Heart right ventricle (tissue), 16 donors: ENCODE data around the gene SLIT1. TPM values are rescaled to one million over a fixed set of nuclear protein-coding genes. Genes with fewer than 3 reads are reported as not detected.

Source experiments
- ATAC-seq, 8 donors: fragments of 200-7000 bp; cut with Tn5 transposase; one replicate each; pipeline ENCODE4 v1.9.1; 2020; ENCODE audit warnings: mild to moderate bottlenecking in 8 of 8, moderate library complexity in 8 of 8, moderate number of reproducible peaks in 1 of 8
- DNase-seq, 2 donors: peaks; one replicate each; pipeline ENCODE4 v3.0.0-alpha.2; 2020
- H3K27ac ChIP-seq, 10 donors: fragments of 200-600 bp; sonication (generic) in 2 of 10; one replicate each; pipeline versions ENCODE4 v1.5.0 to v1.8.0; 2020 to 2022; ENCODE audit warnings: mild to moderate bottlenecking in 3 of 10
- H3K27me3 ChIP-seq, 7 donors: fragments of 200-600 bp; one replicate each; pipeline ENCODE4 v1.8.0; 2021 to 2022; ENCODE audit warnings: mild to moderate bottlenecking in 2 of 7
- H3K36me3 ChIP-seq, 9 donors: fragments of 200-600 bp; sonication (generic) in 1 of 9; one replicate each; pipeline versions ENCODE4 v1.5.0 to v1.8.0; 2020 to 2022; ENCODE audit warnings: mild to moderate bottlenecking in 2 of 9
- H3K4me1 ChIP-seq, 9 donors: fragments of 200-600 bp; sonication (generic) in 1 of 9; one replicate each; pipeline versions ENCODE4 v1.5.0 to v1.8.0; 2020 to 2022; ENCODE audit warnings: mild to moderate bottlenecking in 4 of 9
- H3K4me3 ChIP-seq, 10 donors: fragments of 200-600 bp; sonication (generic) in 2 of 10; one replicate each; pipeline versions ENCODE4 v1.5.0 to v1.8.0; 2020 to 2022; ENCODE audit warnings: mild to moderate bottlenecking in 7 of 10, moderate library complexity in 2 of 10
- H3K9me3 ChIP-seq, 11 donors: fragments of 200-600 bp in 10 of 11; sonication (generic) in 2 of 11; one replicate each; pipeline versions ENCODE4 v1.5.0 to v1.8.0; 2013 to 2022; ENCODE audit warnings: mild to moderate bottlenecking in 2 of 11, control low read depth in 1 of 11, moderate library complexity in 1 of 11
- WGBS, 2 donors: extraction: QIAGEN DNeasy Blood & Tissue Kit; methylation state at CpG; one replicate each; pipeline ENCODE4 v1.1.7; 2013; ENCODE audit warnings: inconsistent platforms in 1 of 2; 5-methylcytosine and 5-hydroxymethylcytosine counted together
- intact Hi-C, 10 donors: fragments of 100-400 bp; cut with DNase I; formaldehyde crosslinking; loops; one replicate each; pipeline versions ENCODE4 v1.11.1 to v1.14.2; 2022
- polyA plus RNA-seq, 2 donors: library from polyadenylated mRNA; stranded (reverse); fragments of 200-250 nt; gene quantifications; one replicate each; pipeline ENCODE4 v1.2.3, GENCODE V29; 2013
- total RNA-seq, 10 donors: library from RNA; stranded (reverse); fragmentation: NEBNext Ultra II Directional in 3 of 10; extraction: Animal tissue kit (Norgen Biotek cat#: 25700) in 3 of 10; gene quantifications; one replicate each; pipeline versions ENCODE4 v1.2.1 to v1.2.4, GENCODE V29; 2021 to 2023
- TF ChIP-seq, protein P1 (sequence below), 9 donors: fragments of 200-600 bp; sonication (generic) in 2 of 9; IDR thresholded peaks; one replicate each; pipeline versions ENCODE4 v1.5.0 to v1.8.0; 2021 to 2022; ENCODE audit warnings: antibody characterized with exemption in 9 of 9, mild to moderate bottlenecking in 5 of 9, moderate library complexity in 1 of 9
- donor health status: Arrhythmogenic right ventricular cardiomyopathy.
- donor health status: ischemic (EF 13 %, LVEDD 7.1; RV severe dilation, severe dysfunction).
- donor health status: healthy with polysubstance abuse.
- donor health status: DM: no; HTN: yes; CAD: no.
- donor health status: DM: no; HTN: no; CAD: no.
- donor health status: ischemic (EF 25% LVEDD 6.9; RV normal size, moderate dysfunction).
- donor health status: ischemic (EF 25% LVEDD 5.7; RV mildly dilated, moderate dysfunction).
- donor health status: healthy.
- donor health status: DM: yes; HTN: yes; CAD: no.
- donor health status: Ischemic cardiomyopathy.
- donor health status: ischemic (EF 35%, LVEDD 5.7; RV mildly dilated, moderate dysfunction).
- donor health status: nonischemic (EF 11% LVEDD 7.7; RV severe dilation, severe dysfunction).
- donor health status: DM: yes; HTN: yes; CAD: no.
- donor health status: PGD.
- donor health status: ischemic (EF 29% LVEDD 5.4; RV normal size, mild dysfunction).
- donor health status: nonischemic (EF 23%, LVEDD 6.1; RV moderate dilation, normal function).

The SLIT1 gene
- total and polyA plus RNA-seq, 12 donors = 0.04 to 0.31 (median 0.13) TPM; not detected in 1

DNA sequence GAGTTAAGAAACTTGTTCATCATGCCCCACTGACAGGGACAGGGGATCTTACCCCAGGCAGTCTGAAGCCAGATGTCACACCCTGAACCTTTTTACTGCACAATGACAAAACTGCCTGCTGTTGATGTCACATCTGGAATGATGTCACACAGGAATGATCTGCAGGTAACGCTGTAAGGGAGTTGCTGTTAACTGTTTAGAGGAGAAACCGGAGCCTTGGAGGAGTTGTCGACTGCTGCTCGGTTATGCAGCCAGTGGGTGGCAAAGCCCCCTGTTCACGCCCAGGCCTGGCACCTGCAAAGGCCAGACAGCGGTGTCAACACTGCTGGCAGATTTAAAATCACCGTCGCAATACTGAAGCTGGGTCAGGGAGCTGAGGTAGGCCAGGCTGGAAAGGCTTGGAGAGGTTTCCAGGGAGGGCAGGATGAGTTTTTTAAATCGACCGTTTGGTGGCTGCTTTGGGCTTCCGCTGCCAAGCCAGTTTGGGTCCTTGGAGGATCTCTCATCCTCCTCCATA, 10.0 kb upstream of the SLIT1 start:
- Histone ChIP-seq H3K27me3 (peaks cover 0 to 72% (median 22%) of the 10 kb centered on the region in 7 donors), H3K27ac (no peak overlapping the region), H3K4me3 (peak overlapping the region; percentile 7 to 64 (median 53)), H3K36me3 (no peaks in the 10 kb centered on the region), H3K9me3 (no peaks in the 10 kb centered on the region), H3K4me1 (peaks cover 0 to 14% (median 7%) of the 10 kb centered on the region in 9 donors)
- TF ChIP-seq, protein P1, sequence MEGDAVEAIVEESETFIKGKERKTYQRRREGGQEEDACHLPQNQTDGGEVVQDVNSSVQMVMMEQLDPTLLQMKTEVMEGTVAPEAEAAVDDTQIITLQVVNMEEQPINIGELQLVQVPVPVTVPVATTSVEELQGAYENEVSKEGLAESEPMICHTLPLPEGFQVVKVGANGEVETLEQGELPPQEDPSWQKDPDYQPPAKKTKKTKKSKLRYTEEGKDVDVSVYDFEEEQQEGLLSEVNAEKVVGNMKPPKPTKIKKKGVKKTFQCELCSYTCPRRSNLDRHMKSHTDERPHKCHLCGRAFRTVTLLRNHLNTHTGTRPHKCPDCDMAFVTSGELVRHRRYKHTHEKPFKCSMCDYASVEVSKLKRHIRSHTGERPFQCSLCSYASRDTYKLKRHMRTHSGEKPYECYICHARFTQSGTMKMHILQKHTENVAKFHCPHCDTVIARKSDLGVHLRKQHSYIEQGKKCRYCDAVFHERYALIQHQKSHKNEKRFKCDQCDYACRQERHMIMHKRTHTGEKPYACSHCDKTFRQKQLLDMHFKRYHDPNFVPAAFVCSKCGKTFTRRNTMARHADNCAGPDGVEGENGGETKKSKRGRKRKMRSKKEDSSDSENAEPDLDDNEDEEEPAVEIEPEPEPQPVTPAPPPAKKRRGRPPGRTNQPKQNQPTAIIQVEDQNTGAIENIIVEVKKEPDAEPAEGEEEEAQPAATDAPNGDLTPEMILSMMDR (IDR thresholded peaks at IDR 0.05) = no peak
- 32 to 39% methylated on average over 11 of the region's 11 CpGs for WGBS, 2 donors
- intact Hi-C loops = loop anchor here in 2 of 10 donors (5.0 kb wide), 1 partner anchor 118 kb away; no protein-coding TSS in a partner anchor
- DNase-seq (no peak), ATAC-seq (no peak)

DNA sequence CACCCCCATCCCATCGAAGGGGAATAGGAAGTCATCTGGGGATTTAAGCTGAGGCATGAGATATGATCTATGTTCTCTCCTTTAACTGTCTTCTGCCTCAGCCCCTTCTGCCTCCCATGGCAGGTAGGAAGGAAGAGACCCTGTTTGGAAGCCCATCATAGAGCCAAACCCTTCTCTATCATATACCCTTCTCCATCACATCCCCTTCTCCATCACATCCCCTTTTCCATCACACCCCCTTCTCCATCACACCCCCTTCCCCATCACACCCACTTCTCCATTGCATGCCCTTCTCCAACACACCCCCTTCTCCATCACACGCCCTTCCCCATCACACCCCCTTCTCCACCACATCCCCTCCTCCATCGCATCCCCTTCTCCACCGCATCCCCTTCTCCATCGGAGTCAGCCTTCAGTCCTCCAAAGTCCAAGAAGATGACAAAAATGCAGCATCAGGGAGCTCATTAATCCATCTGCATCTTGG, 7.2 kb upstream of the SLIT1 start:
- Histone ChIP-seq H3K27me3 (peaks cover 0 to 63% (median 28%) of the 10 kb centered on the region in 7 donors), H3K36me3 (no peaks in the 10 kb centered on the region)
- 94 to 96% methylated on average over 5 of the region's 5 CpGs for WGBS, 2 donors

DNA sequence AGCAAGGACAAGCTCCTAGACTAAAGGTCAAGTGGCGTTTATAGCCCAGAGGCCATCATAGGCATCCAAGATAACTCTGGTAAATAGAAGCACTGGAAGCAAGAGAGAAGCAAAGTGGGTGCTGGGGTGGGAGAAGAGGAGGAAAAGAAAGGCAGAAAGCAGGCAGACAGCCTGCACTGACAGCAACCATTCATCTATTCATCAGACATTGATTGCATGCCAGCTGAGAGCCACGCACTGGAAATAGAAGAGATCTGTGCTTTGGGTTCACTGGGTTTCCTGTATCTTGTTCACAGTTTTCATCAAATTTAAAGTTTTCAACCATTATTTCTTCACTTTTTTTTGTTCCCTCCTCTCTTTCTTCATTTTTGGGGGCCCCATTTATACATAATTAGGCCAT, 4.7 kb upstream of the SLIT1 start:
- H3K9me3 ChIP-seq = no peaks in the 10 kb centered on the region
- peaks cover under 1 to 6% (median 4%) of the 10 kb centered on the region in 9 donors for H3K4me1 ChIP-seq
- intact Hi-C loops = no loop called here
- WGBS, 2 donors = 86 to 88% methylated on average over 2 of the region's 2 CpGs
- DNase-seq (no peak), ATAC-seq (no peak)
- peaks cover 4 to 75% (median 40%) of the 10 kb centered on the region in 7 donors for H3K27me3 ChIP-seq
- no peaks in the 10 kb centered on the region for H3K36me3 ChIP-seq
- no peak overlapping the region for H3K27ac ChIP-seq
- TF ChIP-seq, protein P1 (IDR thresholded peaks at IDR 0.05) = no peak
- H3K4me3 ChIP-seq = no peak overlapping the region

More for the DNA sequence above, 7.2 kb upstream of the SLIT1 start:
- Histone ChIP-seq H3K4me1 (peaks cover 0 to 14% (median 7%) of the 10 kb centered on the region in 9 donors), H3K4me3 (no peak overlapping the region), H3K9me3 (no peaks in the 10 kb centered on the region), H3K27ac (no peak overlapping the region)
- intact Hi-C loops = no loop called here
- no peak for DNase-seq
- TF ChIP-seq, protein P1 (IDR thresholded peaks at IDR 0.05) = no peak
- ATAC-seq = no peak

DNA sequence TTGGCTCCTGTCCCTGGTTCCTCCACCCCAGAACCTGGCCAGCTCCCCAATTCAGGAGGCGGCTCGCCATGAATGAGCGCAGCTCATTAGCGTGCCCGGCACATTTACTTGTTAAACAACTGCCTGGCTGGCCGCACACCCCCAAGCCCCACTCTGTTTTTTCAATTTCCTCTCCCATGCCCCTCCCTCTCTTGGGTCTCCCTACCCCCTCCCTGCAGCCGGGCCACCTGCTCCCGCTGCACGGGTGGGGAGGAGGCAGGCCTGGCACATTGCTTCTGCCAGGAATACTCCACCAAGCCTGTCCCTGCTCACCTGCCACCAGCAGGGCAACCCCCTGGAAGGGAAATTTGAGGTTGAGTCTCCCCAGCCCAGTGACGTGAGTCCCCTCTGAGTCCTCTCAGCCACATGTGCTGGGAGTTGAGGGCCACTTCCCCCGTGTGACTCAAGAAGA, 2.5 kb upstream of the SLIT1 start:
- 67 to 75% methylated on average over 11 of the region's 11 CpGs for WGBS, 2 donors
- intact Hi-C loops = no loop called here
- ATAC-seq (no peak), DNase-seq (no peak)
- Histone ChIP-seq H3K27me3 (peaks cover 13 to 75% (median 44%) of the 10 kb centered on the region in 7 donors), H3K4me1 (peaks cover 2 to 9% (median 8%) of the 10 kb centered on the region in 9 donors), H3K27ac (no peak overlapping the region), H3K4me3 (no peak overlapping the region), H3K9me3 (no peaks in the 10 kb centered on the region), H3K36me3 (no peaks in the 10 kb centered on the region)
- TF ChIP-seq, protein P1 (IDR thresholded peaks at IDR 0.05) = no peak
